Smooth muscle cell (in vitro differentiated cells): ENCODE data around the gene ANO6. TPM values are rescaled to one million over a fixed set of nuclear protein-coding genes. Genes with fewer than 3 reads are reported as not detected.
A peak's percentile ranks its signal among the peaks of the same experiment; 100 is the strongest.

Source experiments
- DNase-seq: peaks from one replicate; lab custom pipeline; 2025; ENCODE audit not compliant: unreplicated experiment; lab: John Stamatoyannopoulos, UW
- H2AFZ ChIP-seq: fragments of 200-600 bp; sonication (generic); 2 replicates; pipeline ENCODE4 v1.6.0; 2016; ENCODE audit warnings: antibody characterized with exemption, low read depth, mild to moderate bottlenecking
- H3F3A ChIP-seq: fragments of 200-600 bp; sonication (generic); 2 replicates; pipeline ENCODE4 v1.6.0; 2017; ENCODE audit warnings: antibody characterized with exemption, low read depth
- H3K27ac ChIP-seq: fragments of 200-600 bp; sonication (generic); 2 replicates; pipeline ENCODE4 v1.5.1; 2016; ENCODE audit warnings: low read depth, mild to moderate bottlenecking
- H3K27me3 ChIP-seq: fragments of 200-600 bp; sonication (generic); 2 replicates; pipeline ENCODE4 v1.6.1; 2016; ENCODE audit warnings: low read depth, mild to moderate bottlenecking
- H3K36me3 ChIP-seq: fragments of 200-600 bp; sonication (generic); 2 replicates; pipeline ENCODE4 v1.5.1; 2016; ENCODE audit warnings: low read depth
- H3K4me1 ChIP-seq: fragments of 200-600 bp; sonication (generic); 2 replicates; pipeline ENCODE4 v1.5.1; 2016; ENCODE audit warnings: low read depth
- H3K4me2 ChIP-seq: fragments of 200-600 bp; sonication (generic); 2 replicates; pipeline ENCODE4 v1.6.0; 2016; ENCODE audit warnings: mild to moderate bottlenecking
- H3K4me3 ChIP-seq: fragments of 200-600 bp; sonication (generic); 2 replicates; pipeline ENCODE4 v1.5.1; 2016; ENCODE audit warnings: mild to moderate bottlenecking
- H3K79me2 ChIP-seq: fragments of 200-600 bp; sonication (generic); 2 replicates; pipeline ENCODE4 v1.6.0; 2016; ENCODE audit warnings: low read depth, mild to moderate bottlenecking
- H3K9ac ChIP-seq: fragments of 200-600 bp; sonication (generic); 2 replicates; pipeline ENCODE4 v1.6.0; 2016; ENCODE audit warnings: low read depth
- H3K9me3 ChIP-seq: fragments of 200-600 bp; sonication (generic); replicated peaks from 2 replicates; pipeline ENCODE4 v1.5.1; 2016; ENCODE audit warnings: low read depth
- H4K20me1 ChIP-seq: fragments of 200-600 bp; sonication (generic); 2 replicates; pipeline ENCODE4 v1.6.0; 2016; ENCODE audit warnings: low read depth
- WGBS: methylation state at CpG from one replicate; pipeline ENCODE4 v1.1.7; 2016; ENCODE audit warnings: low lambda C conversion rate; 5-methylcytosine and 5-hydroxymethylcytosine counted together
- polyA plus RNA-seq: library from polyadenylated mRNA; unstranded; fragments of >200 nt; fragmentation: Nextera tagmentation; extraction: Ambion mirVana; gene quantifications from 2 replicates; pipeline ENCODE4 v1.2.1, GENCODE V29; 2016
- total RNA-seq: library from RNA; depleted of rRNA; stranded (reverse); fragments of >200 nt; gene quantifications from 2 replicates; pipeline ENCODE4 v1.2.3, GENCODE V29; 2014
- TF ChIP-seq, protein P1 (sequence below): fragments of 200-600 bp; sonication (generic); IDR thresholded peaks from 2 replicates; pipeline ENCODE4 v1.5.1; 2017; ENCODE audit warnings: borderline replicate concordance, mild to moderate bottlenecking, antibody characterized with exemption; ENCODE audit not compliant: insufficient read depth, poor library complexity, severe bottlenecking

The ANO6 gene
- total and polyA plus RNA-seq, 2 experiments from 2014 or later, result 44.8 to 106 TPM

DNA sequence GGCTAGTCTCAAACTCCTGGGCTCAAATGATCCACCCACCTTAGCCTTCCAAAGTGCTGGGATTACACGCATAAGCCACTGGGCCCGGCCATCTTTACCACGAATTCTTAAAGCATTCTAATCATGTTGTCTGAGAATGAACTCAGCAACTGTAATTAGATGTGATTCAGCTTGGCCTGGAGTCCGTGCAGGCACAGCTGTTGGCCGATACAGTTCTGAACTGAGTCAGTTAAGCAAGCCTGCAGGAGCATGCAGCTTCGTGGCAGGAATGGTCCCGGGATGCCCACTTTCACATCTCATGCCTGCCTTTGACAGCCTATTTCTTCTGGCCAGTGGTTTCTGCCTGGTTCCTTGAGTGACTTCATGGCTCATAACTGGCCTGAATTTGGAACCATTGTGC lies 194.1 kb downstream of the ANO6 start:
- Histone ChIP-seq H4K20me1 (no peaks in the 10 kb centered on the region), H3K9me3 (no peaks in the 10 kb centered on the region), H3K9ac (no peak overlapping the region), H3K4me3 (no peak overlapping the region), H3K36me3 (peaks cover 13% of the 10 kb centered on the region), H3K79me2 (no peaks in the 10 kb centered on the region), H3K4me2 (peak overlapping the region; percentile 3), H3K27me3 (no peaks in the 10 kb centered on the region), H3K27ac (peak overlapping the region; percentile 80), H3F3A (peaks cover 7% of the 10 kb centered on the region), H2AFZ (no peak overlapping the region), H3K4me1 (no peaks in the 10 kb centered on the region)
- 52% methylated on average over 7 of the region's 7 CpGs for WGBS
- TF ChIP-seq, protein P1, sequence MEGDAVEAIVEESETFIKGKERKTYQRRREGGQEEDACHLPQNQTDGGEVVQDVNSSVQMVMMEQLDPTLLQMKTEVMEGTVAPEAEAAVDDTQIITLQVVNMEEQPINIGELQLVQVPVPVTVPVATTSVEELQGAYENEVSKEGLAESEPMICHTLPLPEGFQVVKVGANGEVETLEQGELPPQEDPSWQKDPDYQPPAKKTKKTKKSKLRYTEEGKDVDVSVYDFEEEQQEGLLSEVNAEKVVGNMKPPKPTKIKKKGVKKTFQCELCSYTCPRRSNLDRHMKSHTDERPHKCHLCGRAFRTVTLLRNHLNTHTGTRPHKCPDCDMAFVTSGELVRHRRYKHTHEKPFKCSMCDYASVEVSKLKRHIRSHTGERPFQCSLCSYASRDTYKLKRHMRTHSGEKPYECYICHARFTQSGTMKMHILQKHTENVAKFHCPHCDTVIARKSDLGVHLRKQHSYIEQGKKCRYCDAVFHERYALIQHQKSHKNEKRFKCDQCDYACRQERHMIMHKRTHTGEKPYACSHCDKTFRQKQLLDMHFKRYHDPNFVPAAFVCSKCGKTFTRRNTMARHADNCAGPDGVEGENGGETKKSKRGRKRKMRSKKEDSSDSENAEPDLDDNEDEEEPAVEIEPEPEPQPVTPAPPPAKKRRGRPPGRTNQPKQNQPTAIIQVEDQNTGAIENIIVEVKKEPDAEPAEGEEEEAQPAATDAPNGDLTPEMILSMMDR, result no peak
- DNase-seq, result no peak

DNA sequence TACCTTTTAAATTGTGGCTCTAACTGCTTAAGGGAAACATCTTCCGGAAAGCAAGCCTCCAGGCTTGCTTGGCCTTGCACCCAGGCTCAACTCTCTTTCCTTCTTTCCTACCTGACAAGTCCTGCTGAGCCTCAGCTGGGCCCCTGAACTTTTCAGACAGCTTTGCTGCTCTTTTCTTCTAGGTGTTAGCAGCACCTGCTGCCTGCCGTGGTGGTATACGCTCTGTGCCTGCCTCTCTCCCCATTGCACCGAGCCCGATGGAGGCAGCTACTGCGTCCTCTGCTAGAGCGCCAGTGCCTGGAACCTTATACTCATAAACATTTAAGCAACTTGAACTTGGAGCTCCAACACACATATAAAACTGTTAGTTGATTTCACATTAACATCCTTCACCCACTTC lies 195.7 kb downstream of the ANO6 start:
- TF ChIP-seq, protein P1, result no peak
- no peak overlapping the region for H3K27ac ChIP-seq
- H2AFZ ChIP-seq, result no peak overlapping the region
- H3K79me2 ChIP-seq, result no peaks in the 10 kb centered on the region
- DNase-seq, result no peak
- no peak overlapping the region for H3K4me2 ChIP-seq
- WGBS, result 98% methylated on average over 7 of the region's 7 CpGs
- peaks cover 12% of the 10 kb centered on the region for H3F3A ChIP-seq
- H3K36me3 ChIP-seq, result peaks cover 11% of the 10 kb centered on the region
- no peaks in the 10 kb centered on the region for H3K27me3 ChIP-seq
- H3K4me3 ChIP-seq, result no peak overlapping the region
- no peaks in the 10 kb centered on the region for H3K4me1 ChIP-seq
- H3K9me3 ChIP-seq, result no peaks in the 10 kb centered on the region
- H4K20me1 ChIP-seq, result peaks cover 8% of the 10 kb centered on the region
- H3K9ac ChIP-seq, result no peak overlapping the region

DNA sequence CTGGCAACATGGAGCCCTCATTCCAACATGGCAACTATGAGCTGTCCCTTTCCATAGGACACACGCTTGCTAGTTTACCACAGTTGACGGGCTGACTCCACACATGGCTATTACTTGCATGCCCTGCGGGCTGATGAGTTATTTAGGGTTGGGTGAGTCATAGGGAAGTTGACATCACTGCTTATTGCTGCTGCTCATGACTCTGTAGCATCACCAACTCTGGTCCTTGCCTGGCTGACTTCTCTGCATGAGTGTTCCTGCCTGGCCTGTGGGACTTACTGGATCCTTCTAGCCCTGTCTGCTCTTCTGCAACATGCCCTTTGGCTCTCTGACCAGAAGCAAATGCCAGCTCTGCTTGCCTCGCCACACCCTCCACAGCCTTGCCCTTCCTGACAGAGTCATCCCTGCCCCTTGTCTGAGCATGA lies 199.5 kb downstream of the ANO6 start:
- H3K36me3 ChIP-seq, result peaks cover 20% of the 10 kb centered on the region
- peak overlapping the region; percentile 95 for H3K27ac ChIP-seq
- H3K27me3 ChIP-seq, result no peaks in the 10 kb centered on the region
- no peak overlapping the region for H2AFZ ChIP-seq
- H4K20me1 ChIP-seq, result peaks cover 8% of the 10 kb centered on the region
- H3K9me3 ChIP-seq, result no peaks in the 10 kb centered on the region
- H3K79me2 ChIP-seq, result no peaks in the 10 kb centered on the region
- H3F3A ChIP-seq, result peaks cover 12% of the 10 kb centered on the region
- TF ChIP-seq, protein P1, result no peak
- H3K4me1 ChIP-seq, result no peaks in the 10 kb centered on the region
- no peak overlapping the region for H3K4me3 ChIP-seq
- H3K9ac ChIP-seq, result peak overlapping the region; percentile 61
- DNase-seq, result peak; percentile 10
- 19% methylated on average over 4 of the region's 4 CpGs for WGBS
- no peak overlapping the region for H3K4me2 ChIP-seq

DNA sequence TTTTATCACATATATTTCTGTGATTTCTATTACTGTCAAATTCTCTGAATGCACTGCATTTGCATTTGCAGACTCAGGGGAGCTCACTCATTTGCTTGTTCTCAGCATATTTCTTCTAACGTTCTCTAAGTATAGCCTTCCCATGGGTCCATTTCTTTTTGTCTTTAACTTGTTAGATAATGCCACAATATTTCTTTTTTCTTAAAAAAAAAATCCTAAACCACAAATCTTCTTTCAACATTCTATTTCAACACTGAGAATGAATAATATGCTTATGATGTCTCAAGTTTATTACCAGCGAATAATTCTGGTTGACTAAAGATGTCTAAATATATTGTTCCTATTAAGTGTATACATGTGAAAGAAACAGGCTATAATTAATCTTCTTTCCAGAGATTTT lies 200.2 kb downstream of the ANO6 start:
- Histone ChIP-seq H4K20me1 (peaks cover 8% of the 10 kb centered on the region), H3K36me3 (peaks cover 20% of the 10 kb centered on the region), H3F3A (peaks cover 12% of the 10 kb centered on the region), H3K9me3 (no peaks in the 10 kb centered on the region), H2AFZ (no peak overlapping the region), H3K4me1 (no peaks in the 10 kb centered on the region), H3K27me3 (no peaks in the 10 kb centered on the region), H3K9ac (peak overlapping the region; percentile 61), H3K4me3 (no peak overlapping the region), H3K27ac (peak overlapping the region; percentile 95), H3K4me2 (no peak overlapping the region), H3K79me2 (no peaks in the 10 kb centered on the region)
- no peak for DNase-seq
- WGBS, result 89% methylated on average over 2 of the region's 2 CpGs
- TF ChIP-seq, protein P1, result no peak
